Tibial artery (tissue), 4 donors: ENCODE measurements around the gene KCNIP4.

Source experiments
- DNase-seq, 2 donors: peaks; one replicate each; pipeline ENCODE4 v3.0.0-alpha.2; 2019
- H3K27ac ChIP-seq, 2 donors: fragments of 200-600 bp; sonication (generic) in 1 of 2; 1 replicate in 1 of 2; 2 replicates in 1 of 2; pipeline ENCODE4 v1.5.1; 2018 to 2019; ENCODE audit warnings: mild to moderate bottlenecking in 1 of 2
- H3K27me3 ChIP-seq, 2 donors: fragments of 200-600 bp; sonication (generic) in 1 of 2; one replicate each; pipeline versions ENCODE4 v1.5.1 to v1.6.0; 2016 to 2019
- H3K36me3 ChIP-seq, 3 donors: fragments of 200-600 bp; sonication (generic) in 2 of 3; one replicate each; pipeline ENCODE4 v1.5.1; 2016 to 2019; ENCODE audit warnings: mild to moderate bottlenecking in 2 of 3
- H3K4me1 ChIP-seq, 4 donors: fragments of 200-600 bp; sonication (generic) in 2 of 4; 1 replicate in 3 of 4; 2 replicates in 1 of 4; pipeline ENCODE4 v1.5.1; 2016 to 2019
- H3K4me3 ChIP-seq, 2 donors: fragments of 200-600 bp; sonication (generic) in 1 of 2; 1 replicate in 1 of 2; 2 replicates in 1 of 2; pipeline ENCODE4 v1.5.1; 2018 to 2019; ENCODE audit warnings: mild to moderate bottlenecking in 2 of 2
- H3K9me3 ChIP-seq, 3 donors: fragments of 200-600 bp; sonication (generic) in 1 of 3; one replicate each; pipeline ENCODE4 v1.5.1; 2016 to 2019
- CTCF ChIP-seq, 2 experiments: fragments of 200-600 bp in 1 of 2; fragments of 450-650 bp in 1 of 2; IDR thresholded peaks; one replicate each; pipeline ENCODE4 v1.5.1; 2017 to 2019; ENCODE audit warnings: antibody characterized with exemption in 2 of 2, mild to moderate bottlenecking in 1 of 2, moderate library complexity in 1 of 2
- intact Hi-C: fragments of 100-400 bp; cut with DNase I; formaldehyde crosslinking; loops from one replicate; pipeline ENCODE4 v1.15.0; 2023; ENCODE audit warnings: low total_unique reads

The KCNIP4 gene

GRCh38 chr4:21415728-21416127, 532.8 kb downstream of the KCNIP4 start:
- Histone ChIP-seq H3K4me1 (no peaks in the 10 kb centered on the region), H3K4me3 (no peak overlapping the region), H3K27ac (no peak overlapping the region), H3K27me3 (no peaks in the 10 kb centered on the region), H3K36me3 (no peaks in the 10 kb centered on the region), H3K9me3 (no peaks in the 10 kb centered on the region)
- no peak for TF ChIP-seq CTCF (IDR thresholded peaks at IDR 0.05)
- no peak for DNase-seq
- intact Hi-C loops, result no loop called here

GRCh38 chr4:21413807-21414370, 534.7 kb downstream of the KCNIP4 start:
- no peak for DNase-seq
- intact Hi-C loops, result no loop called here
- no peak for TF ChIP-seq CTCF (IDR thresholded peaks at IDR 0.05)
- H3K27me3 ChIP-seq, result no peaks in the 10 kb centered on the region
- H3K36me3 ChIP-seq, result no peaks in the 10 kb centered on the region
- H3K9me3 ChIP-seq, result no peaks in the 10 kb centered on the region
- no peak overlapping the region for H3K27ac ChIP-seq
- H3K4me1 ChIP-seq, result no peaks in the 10 kb centered on the region
- H3K4me3 ChIP-seq, result no peak overlapping the region

- DNase-seq, result no peak
- Histone ChIP-seq H3K36me3 (no peaks in the 10 kb centered on the region), H3K27ac (no peak overlapping the region), H3K9me3 (no peaks in the 10 kb centered on the region), H3K4me3 (no peak overlapping the region), H3K27me3 (no peaks in the 10 kb centered on the region), H3K4me1 (no peaks in the 10 kb centered on the region)
- TF ChIP-seq CTCF (IDR thresholded peaks at IDR 0.05), result no peak
- intact Hi-C loops, result no loop called here
Measured at GRCh38 chr4:21411086-21411485, 537.5 kb downstream of the KCNIP4 start.

- Histone ChIP-seq H3K4me1 (no peaks in the 10 kb centered on the region), H3K27me3 (no peaks in the 10 kb centered on the region), H3K36me3 (no peaks in the 10 kb centered on the region), H3K9me3 (no peaks in the 10 kb centered on the region), H3K4me3 (no peak overlapping the region), H3K27ac (no peak overlapping the region)
- intact Hi-C loops, result no loop called here
- DNase-seq, result no peak
- no peak for TF ChIP-seq CTCF (IDR thresholded peaks at IDR 0.05)
Measured at GRCh38 chr4:21410372-21410771, 538.2 kb downstream of the KCNIP4 start.

- no peaks in the 10 kb centered on the region for H3K9me3 ChIP-seq
- intact Hi-C loops, result no loop called here
- TF ChIP-seq CTCF (IDR thresholded peaks at IDR 0.05), result no peak
Measured at GRCh38 chr4:21387683-21388082, 560.9 kb downstream of the KCNIP4 start.

More at GRCh38 chr4:21387683-21388082, 560.9 kb downstream of the KCNIP4 start:
- Histone ChIP-seq H3K36me3 (no peaks in the 10 kb centered on the region), H3K27me3 (no peaks in the 10 kb centered on the region), H3K4me3 (no peak overlapping the region), H3K27ac (no peak overlapping the region), H3K4me1 (no peaks in the 10 kb centered on the region)
- no peak for DNase-seq
